HG03159 (cell line): ENCODE results near the gene COL23A1.
"Not testable (repeated sequence)": the region's sequence is repeated elsewhere in the genome, so short reads cannot be mapped to it uniquely, and the experiment has no call there.

Source experiments
- ATAC-seq: cut with Tn5 transposase; IDR thresholded peaks from one replicate; pipeline ENCODE4 v1.9.1; 2021; ENCODE audit warnings: mild to moderate bottlenecking, moderate library complexity; ENCODE audit not compliant: unreplicated experiment

Gene COL23A1

DNA sequence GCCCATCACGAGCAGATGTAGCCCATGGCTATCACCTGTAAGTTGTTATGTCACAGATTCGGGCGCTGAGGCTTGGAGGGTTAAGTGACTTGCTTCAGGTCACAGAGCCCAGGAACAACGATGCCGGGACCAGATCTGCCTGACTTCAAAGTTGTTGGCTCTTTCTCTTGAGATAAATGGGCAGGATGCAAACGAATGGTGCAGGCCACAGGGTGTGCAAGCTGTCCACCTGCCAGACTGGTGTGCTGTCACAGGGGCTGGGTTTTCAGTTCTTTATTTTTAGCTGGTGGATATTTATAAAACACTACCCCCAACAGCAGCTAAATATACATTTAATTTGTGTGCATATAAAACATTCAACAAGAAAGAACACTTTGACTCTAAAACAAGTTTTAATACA, 339.9 kb downstream of the COL23A1 start:
- ATAC-seq = no peak

DNA sequence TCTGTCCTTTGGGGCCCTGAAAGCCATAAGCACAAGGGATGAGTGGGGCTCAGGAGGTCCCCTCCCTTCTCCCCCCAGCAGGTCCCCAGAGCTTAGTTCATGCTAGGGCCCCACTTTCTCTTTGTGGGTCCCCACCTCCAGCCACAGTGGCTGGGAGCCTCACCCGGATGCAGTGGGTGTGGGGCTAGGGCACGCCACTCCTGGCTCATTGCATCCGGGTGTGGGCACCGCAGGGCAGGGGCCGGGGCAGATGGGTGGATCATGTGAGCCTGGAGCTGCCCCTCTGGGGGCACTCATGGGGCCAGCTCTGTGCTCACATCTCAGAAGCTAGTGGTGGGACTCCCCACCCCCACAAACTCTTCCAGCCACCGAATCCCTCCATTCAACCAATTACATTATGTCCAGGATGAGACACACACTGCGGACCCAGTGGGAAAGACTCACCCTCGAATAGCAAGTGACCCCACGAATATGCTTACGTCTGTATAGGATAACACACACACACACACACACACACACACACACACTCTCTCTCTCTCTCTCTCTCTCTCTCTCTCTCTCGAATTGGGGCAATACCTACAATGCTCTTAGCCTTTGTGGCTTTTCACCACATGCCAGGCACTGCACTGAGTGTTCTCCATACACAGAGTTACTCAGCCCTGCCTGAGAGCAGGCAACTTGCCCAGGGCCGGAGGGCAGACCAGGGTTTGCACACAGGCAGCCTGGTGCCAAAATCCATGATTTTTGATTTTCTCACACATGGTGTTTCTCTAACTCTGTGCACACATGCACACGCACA, 340.8 kb downstream of the COL23A1 start:
- no peak for ATAC-seq

DNA sequence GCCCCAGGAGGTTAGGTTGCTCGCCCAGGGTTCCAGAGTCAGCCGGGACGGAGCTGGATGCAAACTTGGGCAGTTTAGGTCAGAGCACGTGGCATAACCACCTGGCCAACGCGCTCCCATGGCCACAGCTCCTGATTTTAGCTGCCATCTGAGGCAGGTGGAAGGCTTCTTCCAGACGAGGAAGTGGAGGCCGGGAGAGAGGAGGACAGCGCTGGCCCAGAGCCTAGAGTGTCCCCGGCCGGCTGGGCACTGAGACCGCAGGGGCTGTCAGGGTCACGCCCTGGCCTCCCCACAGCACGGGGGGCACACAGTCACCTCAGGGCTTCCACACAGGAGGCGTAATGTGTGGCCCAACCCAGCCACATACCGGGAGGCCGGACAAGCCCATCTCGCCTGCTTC, 341.4 kb downstream of the COL23A1 start:
- no peak for ATAC-seq

DNA sequence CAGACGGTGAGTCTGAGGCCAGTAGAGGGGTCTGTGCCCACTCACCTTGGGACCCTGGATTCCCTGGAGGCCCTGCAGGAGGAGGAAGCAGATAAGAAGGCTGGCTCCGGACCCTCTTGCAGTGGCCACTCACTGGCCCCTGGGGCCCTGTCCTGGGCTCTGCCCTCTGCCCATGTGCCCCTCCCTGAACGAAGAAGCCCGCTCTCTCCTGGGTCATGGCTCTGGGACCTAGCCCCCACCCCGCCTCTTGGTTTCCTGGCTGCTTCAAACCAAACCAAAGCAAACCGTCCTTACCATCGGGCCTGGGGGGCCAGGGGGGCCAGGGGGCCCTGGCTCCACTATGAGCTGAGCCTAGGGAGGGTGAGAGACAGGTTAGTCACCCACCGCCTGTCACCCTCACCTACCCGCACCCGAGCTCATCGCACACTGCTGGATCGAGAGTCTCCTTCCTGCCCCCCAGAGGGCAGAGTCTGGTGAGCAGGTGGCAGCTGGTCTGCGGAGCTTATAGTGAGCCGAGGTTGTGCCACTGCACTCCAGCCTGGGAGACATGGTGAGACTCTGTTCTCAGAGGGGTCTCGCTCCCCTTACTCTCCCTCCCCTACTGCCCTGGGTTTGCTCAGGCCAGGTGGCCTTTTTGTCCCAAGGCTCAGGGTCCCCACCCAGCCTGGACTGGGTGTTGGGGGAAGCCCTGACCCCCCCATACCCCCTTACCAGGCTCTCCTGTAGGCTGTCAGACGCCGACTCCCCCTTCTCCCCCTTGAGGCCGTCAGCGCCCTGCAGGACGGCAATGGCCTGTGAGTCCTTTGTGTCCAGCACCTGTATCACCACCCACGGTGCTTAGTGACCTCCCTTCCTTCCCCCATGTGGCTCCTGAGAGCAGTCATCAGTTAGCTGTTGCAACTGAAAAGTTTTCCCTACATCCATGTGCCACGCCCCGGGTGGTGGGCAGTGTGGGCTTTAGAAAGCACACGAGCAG, 342.4 kb downstream of the COL23A1 start:
- no peak for ATAC-seq

DNA sequence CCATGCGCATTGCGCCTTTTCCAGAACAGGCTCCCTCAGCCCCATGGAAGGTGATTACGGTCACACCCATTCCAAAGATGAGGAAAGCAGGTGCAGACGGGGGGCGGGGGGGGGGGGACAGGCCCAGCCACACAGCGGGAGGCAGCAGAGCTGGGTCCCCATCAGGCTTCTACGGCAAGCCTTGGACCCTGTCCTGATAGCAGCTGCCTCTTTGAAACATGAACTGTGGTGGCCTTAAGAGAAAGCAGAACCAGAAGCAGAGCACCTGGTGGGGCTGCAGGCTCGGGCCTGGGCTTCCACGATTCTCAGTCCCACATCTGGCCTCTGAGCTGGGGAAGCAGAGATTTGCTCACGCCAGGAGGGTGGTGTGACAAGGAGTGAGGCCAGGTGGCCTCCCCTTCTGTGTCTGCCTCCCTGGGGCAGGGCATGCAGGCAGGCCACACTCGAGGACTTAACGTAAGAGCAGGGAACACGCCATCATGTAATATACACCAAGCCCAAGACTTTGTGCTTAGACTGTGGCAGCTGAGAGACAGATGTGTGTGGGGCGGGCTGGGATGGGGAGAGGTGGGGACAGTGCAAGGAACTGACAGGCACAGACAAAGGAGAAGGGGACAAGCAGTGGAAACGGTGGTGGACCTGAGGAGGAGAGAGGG, 343.4 kb downstream of the COL23A1 start:
- ATAC-seq = no peak

DNA sequence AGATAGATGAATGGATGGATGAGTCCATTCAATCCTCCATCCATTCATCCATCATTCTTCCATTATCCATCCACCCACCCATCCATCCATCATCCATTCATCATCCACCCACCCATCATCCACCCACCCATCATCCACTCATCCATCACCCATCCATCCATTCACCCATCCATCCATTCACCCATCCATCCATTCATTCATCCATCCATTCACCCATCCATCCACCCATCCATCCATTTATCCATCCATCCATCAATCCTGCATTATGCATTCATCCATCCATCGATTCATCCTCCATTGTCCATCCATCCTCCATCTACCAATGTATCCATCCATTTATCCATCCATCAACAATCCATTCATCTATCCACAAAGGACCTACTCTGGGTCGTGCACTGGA, 344.8 kb downstream of the COL23A1 start:
- no peak for ATAC-seq

DNA sequence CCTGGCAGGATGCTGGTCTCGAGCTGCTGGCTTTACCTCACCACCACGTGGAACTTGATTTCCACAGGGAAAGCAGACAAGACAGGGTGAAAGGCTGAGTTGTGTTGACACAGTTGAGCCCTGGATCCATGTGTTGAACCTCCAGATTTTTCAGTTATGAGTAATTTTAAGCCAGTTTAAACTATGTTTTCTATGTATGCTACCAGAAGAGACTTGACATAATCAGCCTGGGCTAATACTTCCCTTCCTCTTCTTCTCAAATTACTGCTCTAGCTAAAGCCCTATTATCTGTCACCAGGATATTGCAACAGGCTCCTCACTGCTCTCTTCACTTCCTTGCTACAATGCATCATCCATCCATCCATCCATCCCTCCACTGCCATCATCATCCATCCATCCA, 345.6 kb downstream of the COL23A1 start:
- ATAC-seq = no peak

DNA sequence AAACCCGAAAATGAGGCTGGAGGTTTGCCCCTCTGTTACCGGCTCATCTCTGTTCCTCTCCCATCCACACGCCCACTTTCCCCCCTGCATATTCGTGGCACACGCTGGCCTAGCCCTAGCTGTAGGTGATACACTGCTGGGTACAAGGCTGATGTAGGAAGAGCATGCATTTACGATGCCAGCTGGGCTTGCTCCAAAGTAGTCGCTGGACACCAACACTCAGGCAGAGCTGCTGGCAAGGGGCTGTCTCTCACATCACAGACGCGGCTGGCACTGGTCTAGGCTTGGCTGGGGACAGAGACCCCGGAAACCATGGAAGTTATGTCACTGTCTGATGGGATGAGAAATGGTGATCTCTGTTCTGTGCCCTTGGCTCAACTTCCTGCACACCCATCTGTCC, 347.8 kb downstream of the COL23A1 start:
- ATAC-seq = no peak

DNA sequence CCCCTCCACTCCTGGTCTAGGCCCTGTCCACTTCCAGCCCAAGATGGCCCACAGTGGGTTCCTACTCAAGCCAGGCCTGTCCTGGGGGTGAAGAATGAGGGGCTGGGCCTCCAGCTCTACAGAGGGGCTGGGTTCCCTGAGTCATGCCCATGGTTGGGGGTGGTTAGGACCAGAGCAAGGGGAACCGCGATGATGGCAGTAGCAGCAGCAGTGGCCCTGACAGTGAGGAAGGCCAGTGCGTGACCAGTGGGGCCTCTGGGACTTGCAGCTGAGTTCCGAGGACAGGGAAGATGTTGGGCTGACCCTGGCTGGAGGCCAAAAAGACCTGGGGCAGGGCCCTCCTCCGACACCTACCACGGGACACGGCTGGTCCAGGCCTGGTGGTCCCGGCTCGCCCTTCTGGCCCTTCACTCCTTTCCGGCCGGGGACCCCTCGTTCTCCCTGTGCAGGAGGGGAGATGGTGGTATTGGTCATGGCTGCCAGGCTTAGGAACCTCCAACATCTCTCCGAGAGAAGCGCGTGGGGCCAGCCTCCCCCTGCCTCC, 348.4 kb downstream of the COL23A1 start:
- ATAC-seq = no peak

DNA sequence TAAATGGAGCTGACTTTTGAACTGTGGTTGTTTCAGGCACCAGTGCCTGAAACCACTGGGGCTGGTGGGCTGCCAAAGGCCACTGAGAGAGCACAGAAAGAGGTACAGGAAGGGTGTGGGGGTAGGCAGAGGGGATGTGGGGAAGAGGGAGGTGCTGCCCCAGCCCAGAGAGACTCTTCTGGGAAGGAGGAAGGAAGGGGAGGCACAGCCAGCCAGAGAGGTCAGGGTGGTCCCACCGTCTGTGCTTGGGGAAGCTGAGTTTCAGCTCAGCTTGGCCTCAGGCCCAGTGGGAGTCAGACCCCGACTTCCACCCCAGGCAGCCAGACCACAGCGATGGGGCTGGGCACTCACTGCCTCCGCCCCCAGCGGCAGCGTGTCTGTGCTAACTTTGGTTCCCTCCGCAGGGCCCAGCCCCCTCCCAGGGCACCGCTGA, 348.9 kb downstream of the COL23A1 start:
- ATAC-seq = no peak

DNA sequence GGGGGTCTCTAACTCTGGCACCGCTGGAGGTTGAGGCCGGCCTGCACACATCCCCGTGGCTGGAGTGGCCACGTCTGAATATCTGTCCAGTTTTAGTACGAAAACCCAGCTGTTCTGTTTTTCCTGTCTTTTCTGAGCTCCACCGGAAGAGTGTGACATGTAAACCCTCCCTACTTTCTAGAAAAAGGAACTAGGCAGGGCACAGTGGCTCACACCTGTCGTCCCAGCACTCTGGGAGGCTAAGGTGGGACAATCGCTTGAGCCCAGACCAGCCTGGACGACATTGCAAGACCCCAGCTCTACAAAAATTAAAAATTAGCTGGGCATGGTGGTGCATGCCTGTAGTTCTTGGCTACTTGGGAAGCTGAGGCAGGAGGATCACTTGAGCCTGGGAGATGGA, 349.4 kb downstream of the COL23A1 start:
- ATAC-seq = no peak

DNA sequence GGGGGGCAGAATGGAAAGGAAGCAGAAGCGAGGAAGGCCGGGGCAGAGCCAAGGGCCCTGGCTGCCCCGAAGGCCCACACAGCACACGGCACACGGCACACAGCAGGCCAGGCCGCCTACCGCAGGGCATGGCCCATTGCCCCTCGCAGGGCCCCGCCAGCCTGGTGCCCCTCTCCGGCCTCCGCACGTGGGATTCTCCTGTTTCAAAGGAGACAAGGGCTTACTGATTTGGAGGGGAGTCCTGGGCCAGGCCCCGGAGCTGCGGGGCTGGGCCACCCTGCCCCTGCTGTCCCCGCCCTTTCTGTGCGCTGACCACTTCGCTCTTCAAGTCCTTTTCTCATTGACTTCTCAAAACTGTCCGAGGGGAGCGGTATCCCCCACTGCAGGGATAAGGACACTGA, 349.9 kb downstream of the COL23A1 start:
- no peak for ATAC-seq

DNA sequence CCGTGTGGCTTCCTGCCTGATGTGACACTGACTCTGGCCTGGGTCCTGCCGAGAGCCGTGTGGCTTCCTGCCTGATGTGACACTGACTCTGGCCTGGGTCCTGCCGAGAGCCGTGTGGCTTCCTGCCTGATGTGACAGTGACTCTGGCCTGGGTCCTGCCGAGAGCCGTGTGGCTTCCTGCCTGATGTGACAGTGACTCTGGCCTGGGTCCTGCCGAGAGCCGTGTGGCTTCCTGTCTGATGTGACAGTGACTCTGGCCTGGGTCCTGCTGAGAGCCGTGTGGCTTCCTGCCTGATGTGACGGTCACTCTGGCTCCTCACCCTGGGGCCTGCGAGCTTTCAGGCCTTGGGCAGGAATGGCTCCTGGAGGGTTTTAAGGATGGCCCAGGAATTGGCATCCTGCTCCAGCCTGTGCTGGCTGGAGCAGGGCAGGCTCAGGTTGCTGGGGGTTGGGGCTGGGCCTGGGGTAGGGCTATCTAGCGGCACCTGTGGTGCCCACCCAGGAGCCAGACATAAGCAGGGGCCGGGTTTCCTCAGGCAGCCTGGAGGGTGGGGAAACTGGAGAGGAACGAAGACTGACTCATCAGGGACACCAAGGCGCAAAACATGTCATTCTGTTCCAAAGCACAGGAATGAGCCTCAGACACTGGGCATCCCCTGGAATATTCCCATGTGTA, 350.4 kb downstream of the COL23A1 start:
- ATAC-seq = not testable (repeated sequence)

DNA sequence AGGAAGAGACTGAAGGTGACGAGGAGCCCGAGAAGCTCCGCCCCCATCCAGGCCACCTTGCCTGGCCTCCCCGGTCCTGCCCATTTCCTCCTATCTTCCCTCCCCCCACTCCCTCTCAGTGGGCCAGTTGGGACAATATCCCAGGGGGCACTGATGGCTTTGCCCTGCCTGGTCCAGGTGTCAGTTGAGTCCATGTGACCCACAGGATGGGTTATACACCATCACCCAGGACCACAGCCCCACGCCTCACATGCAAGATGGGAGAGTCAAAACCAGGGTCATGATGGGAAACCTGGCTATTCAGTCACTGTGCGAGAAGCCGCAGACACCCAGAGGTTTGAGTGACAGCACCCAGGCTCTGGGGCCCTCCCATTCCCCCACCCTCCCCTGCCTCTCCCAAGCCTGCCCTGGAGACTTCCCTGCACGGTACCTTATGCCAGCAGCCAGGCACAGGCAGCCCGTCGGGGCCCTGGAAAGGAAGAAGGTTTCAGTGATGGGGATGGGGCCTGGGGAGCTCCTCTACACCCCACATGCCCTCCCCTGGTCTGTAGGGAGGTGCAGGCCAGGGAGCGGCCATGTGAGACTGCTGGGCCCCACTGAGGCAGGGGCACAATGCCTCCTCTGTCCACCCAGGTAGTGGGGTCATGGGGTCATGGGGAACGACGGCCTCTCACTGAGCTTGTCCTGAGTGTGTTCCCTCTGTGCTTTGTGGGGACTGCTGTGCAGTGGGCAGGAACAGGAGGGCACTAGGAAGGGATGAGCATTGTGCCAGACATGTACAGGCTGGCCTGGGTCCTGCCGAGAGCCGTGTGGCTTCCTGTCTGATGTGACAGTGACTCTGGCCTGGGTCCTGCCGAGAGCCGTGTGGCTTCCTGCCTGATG, 351.2 kb downstream of the COL23A1 start:
- no peak for ATAC-seq

DNA sequence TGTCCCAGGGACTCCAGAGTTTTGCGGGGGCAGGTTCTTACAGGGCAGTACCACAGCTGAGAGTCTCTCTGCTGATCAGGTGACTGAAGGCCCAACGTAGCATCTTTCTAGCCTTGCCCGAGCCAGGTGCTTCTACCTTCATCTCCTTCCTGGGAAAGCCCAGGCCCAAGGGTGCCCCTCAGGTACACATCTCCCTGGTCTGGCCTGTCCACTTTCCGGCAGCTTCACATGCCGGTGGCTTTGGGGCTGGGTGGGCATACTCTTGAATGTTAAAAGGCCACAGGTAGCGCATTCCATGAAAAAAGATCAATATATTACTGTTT, 351.9 kb downstream of the COL23A1 start:
- ATAC-seq = no peak

DNA sequence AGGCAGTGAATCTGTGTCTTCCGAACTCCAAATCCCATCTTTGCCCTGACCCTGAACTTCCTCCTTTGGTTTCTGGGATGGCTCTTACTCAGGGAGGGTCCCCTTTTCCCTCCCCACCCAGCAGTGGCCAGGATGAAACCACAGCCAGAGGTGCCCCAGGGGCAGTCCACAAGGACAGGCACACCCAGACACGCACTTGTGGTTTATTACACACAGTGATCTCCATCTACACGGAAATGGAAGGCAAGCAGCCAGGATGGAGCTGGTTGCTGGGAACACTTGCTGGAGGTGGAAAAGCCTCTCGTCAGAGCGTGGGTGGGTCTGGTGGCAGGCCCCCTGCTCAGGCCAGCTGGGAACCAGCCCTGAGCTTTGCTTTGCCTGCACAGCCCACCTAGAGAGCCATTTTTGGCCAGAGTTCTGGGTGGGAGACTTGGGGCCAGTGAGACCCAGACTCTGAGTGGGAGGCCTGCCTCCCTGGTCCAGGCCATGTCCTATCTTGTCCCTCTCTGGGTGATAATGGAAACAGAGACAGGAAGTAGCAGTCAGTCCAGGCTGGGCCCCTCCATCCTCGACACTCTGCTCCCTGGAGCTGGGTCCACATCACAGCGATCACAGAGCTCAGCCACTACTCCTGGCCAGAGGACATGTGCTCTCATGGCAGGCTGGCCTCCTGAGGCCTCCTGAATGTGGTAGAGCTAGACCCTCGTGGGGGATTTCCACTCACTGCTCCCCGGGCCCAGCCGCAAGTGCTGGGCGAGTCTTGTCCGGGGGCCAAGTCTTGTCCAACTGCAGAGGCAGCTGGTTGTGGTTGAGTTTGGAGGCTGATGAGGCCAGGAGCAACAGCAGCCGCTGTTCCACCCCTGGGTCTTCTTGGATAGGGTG, 352.5 kb downstream of the COL23A1 start:
- ATAC-seq = no peak

DNA sequence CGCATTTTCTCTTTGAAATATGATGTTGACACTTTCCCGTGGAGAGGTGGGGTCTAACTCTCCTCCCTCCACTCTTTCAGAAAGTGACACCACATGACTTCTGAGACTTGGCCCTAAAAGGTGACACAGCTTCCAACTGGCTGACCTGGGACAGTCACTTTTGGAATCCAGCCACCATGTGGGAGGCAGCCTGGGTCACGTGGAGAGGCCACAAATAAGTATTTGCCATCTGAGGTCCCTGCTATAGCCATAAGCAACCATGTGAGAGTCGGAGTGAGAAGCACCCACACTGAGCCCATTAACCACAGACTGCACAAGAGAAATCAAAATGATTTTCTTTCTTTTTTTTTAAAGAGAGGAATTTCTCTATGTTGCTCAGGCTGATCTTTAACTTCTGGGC, 353.5 kb downstream of the COL23A1 start:
- no peak for ATAC-seq

DNA sequence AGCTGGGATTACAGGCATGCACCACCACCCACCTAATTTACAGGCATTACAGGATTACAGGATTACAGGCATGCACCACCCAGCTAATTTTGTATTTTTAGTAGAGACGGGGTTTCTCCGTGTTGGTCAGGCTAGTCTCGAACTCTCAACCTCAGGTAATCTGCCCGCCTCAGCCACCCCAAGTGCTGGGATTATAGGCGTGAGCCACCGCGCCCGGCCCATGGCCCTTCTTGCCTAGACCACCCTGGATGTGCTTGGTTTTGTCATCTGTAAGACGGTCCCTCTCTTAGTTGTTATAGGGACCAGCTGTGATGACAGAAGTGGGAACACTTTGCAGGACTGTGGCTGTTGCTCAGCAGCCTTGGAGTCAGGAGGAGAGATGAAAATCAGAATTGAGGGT, 354.1 kb downstream of the COL23A1 start:
- no peak for ATAC-seq

DNA sequence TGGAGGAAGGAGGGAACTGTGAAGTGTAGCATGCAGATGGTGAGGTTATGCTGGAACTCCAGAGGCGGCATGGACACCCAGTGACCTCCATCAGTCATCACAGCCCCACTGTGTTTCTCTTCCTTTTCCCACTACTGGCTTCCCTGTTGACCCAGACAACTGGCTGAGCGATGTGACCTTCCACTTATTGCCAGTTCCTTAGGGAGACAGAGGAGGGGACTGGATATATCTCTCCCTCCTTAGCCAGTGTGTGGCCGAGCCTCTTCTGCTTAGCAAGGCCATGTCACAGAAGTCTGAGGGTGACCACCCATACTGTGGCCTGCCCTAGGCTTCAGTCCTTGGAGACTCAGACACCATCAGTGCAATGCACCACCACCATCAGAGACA, 354.6 kb downstream of the COL23A1 start:
- no peak for ATAC-seq
